ENCODE measurements around the gene EFHC1. TPM values are rescaled to one million over a fixed set of nuclear protein-coding genes. Genes with fewer than 3 reads are reported as not detected.
A peak's percentile ranks its signal among the peaks of the same experiment; 100 is the strongest.

The EFHC1 gene
- total and polyA plus RNA-seq, 2 of the 13 experiments (the other 11 are each of a cell fraction or from before 2014, with no cell fraction given) = 23.4 to 29.5 TPM

- peak in 1 of 2 experiments; percentile 4; a peak in 1 of 4 replicates for TF ChIP-seq REST (IDR thresholded peaks at IDR 0.05; ENCODE audit: borderline replicate concordance in 1 of 2, low read depth in 1 of 2, low read length in 2 of 2)
- peak; percentile 15 for TF ChIP-seq XRCC5 (optimal IDR thresholded peaks at IDR 0.05; ENCODE audit: low read length)
- TF ChIP-seq TMF1 (CRISPR knock-in tag; IDR thresholded peaks at IDR 0.05; ENCODE audit: low read depth) = 0 out of 2 replicates have a peak, but pooled peaks have one; percentile 24
- peak; percentile 17 for TF ChIP-seq ZNF781 (CRISPR knock-in tag; IDR thresholded peaks at IDR 0.05; ENCODE audit: borderline replicate concordance, not compliant biosample characterization)
- no peak for TF ChIP-seq KLF11 (CRISPR knock-in tag; IDR thresholded peaks at IDR 0.05)
- TF ChIP-seq MEF2D (CRISPR knock-in tag; IDR thresholded peaks at IDR 0.05) = 0 out of 2 replicates have a peak, but pooled peaks have one; percentile 32
- peak; percentile 53 for TF ChIP-seq SAP130 (CRISPR knock-in tag; IDR thresholded peaks at IDR 0.05; ENCODE audit: low read depth)
- TF ChIP-seq ZNF512 (CRISPR knock-in tag; IDR thresholded peaks at IDR 0.05) = peak; percentile 86
- TF ChIP-seq FOXO4 (CRISPR knock-in tag; conservative IDR thresholded peaks at IDR 0.05) = no peak
- TF ChIP-seq CCAR2 (optimal IDR thresholded peaks at IDR 0.05; ENCODE audit: low read depth, low read length) = peak; percentile 23
- TF ChIP-seq ZNF460 (CRISPR knock-in tag; IDR thresholded peaks at IDR 0.05; ENCODE audit: borderline replicate concordance) = no peak
- TF ChIP-seq ZNF441 (CRISPR knock-in tag; IDR thresholded peaks at IDR 0.05; ENCODE audit: borderline replicate concordance) = peak; percentile 91; the same call in 1 of the 2 replicates
- TF ChIP-seq NFYC (CRISPR knock-in tag; IDR thresholded peaks at IDR 0.05) = no peak
- no peak for TF ChIP-seq CEBPZ (IDR thresholded peaks at IDR 0.05; ENCODE audit: low read length)
- TF ChIP-seq KMT2B (CRISPR knock-in tag; IDR thresholded peaks at IDR 0.05) = peak; percentile 77; the same call in 1 of the 2 replicates
- TF ChIP-seq POGK (CRISPR knock-in tag; conservative IDR thresholded peaks at IDR 0.05) = 0 out of 2 replicates have a peak, but pooled peaks have one; percentile 52
These were observed 671 bp downstream of the EFHC1 start (continued) for GRCh38 chr6:52420668-52421358.
